Kidney epithelial cell (primary cell): ENCODE results near the gene PTEN. TPM values are rescaled to one million over a fixed set of nuclear protein-coding genes. Genes with fewer than 3 reads are reported as not detected.

Experiments used
- DNase-seq: peaks from one replicate; pipeline ENCODE4 v3.0.0-alpha.2; 2010; ENCODE audit warnings: low read depth
- H3K27me3 ChIP-seq: 2 replicates; pipeline ENCODE4 v1.6.0; 2011; ENCODE audit warnings: low read length; ENCODE audit not compliant: control insufficient read depth, insufficient read depth
- H3K36me3 ChIP-seq: 2 replicates; pipeline ENCODE4 v1.5.1; 2011; ENCODE audit warnings: low read length; ENCODE audit not compliant: control insufficient read depth, insufficient read depth
- H3K4me3 ChIP-seq: 2 replicates; pipeline ENCODE4 v1.5.1; 2011; ENCODE audit warnings: low read depth, mild to moderate bottlenecking, control low read depth, low read length
- CTCF ChIP-seq: IDR thresholded peaks from 2 replicates; pipeline ENCODE4 v1.5.1; 2011; ENCODE audit warnings: mild to moderate bottlenecking, moderate library complexity, low read length, control low read depth, inconsistent platforms; ENCODE audit not compliant: insufficient read depth, poor library complexity, severe bottlenecking
- total RNA-seq: library from RNA; depleted of rRNA; stranded (reverse); fragments of >200 nt; gene quantifications from 2 replicates; pipeline ENCODE4 v1.2.3, GENCODE V29; 2015

PTEN gene
- total RNA-seq, 1 donor from 2014 or later = 39.3 TPM

GRCh38 chr10:87974130-87974529, 110.7 kb downstream of the PTEN start:
- H3K36me3 ChIP-seq = no peaks in the 10 kb centered on the region
- DNase-seq = no peak
- H3K4me3 ChIP-seq = no peak overlapping the region
- no peak for TF ChIP-seq CTCF
- no peaks in the 10 kb centered on the region for H3K27me3 ChIP-seq

- TF ChIP-seq CTCF = no peak
- no peak for DNase-seq
- Histone ChIP-seq H3K36me3 (no peaks in the 10 kb centered on the region), H3K4me3 (no peak overlapping the region), H3K27me3 (no peaks in the 10 kb centered on the region)
These were observed 111.3 kb downstream of the PTEN start for GRCh38 chr10:87974769-87975168.

GRCh38 chr10:87976101-87976743, 112.8 kb downstream of the PTEN start:
- no peaks in the 10 kb centered on the region for H3K27me3 ChIP-seq
- H3K36me3 ChIP-seq = no peaks in the 10 kb centered on the region
- TF ChIP-seq CTCF = no peak
- DNase-seq = no peak
- no peak overlapping the region for H3K4me3 ChIP-seq

- no peak for TF ChIP-seq CTCF
- H3K36me3 ChIP-seq = no peaks in the 10 kb centered on the region
- DNase-seq = no peak
- H3K4me3 ChIP-seq = no peak overlapping the region
- H3K27me3 ChIP-seq = no peaks in the 10 kb centered on the region
These were observed 114.7 kb downstream of the PTEN start for GRCh38 chr10:87978166-87978565.

GRCh38 chr10:87979847-87980246, 116.4 kb downstream of the PTEN start:
- DNase-seq = no peak
- no peaks in the 10 kb centered on the region for H3K27me3 ChIP-seq
- H3K4me3 ChIP-seq = no peak overlapping the region
- no peaks in the 10 kb centered on the region for H3K36me3 ChIP-seq
- TF ChIP-seq CTCF = no peak

GRCh38 chr10:87983716-87984115, 120.3 kb downstream of the PTEN start:
- H3K36me3 ChIP-seq = no peaks in the 10 kb centered on the region
- DNase-seq = no peak
- no peak for TF ChIP-seq CTCF

More at GRCh38 chr10:87983716-87984115, 120.3 kb downstream of the PTEN start:
- Histone ChIP-seq H3K4me3 (no peak overlapping the region), H3K27me3 (no peaks in the 10 kb centered on the region)
